Epithelial cell of prostate (primary cell): ENCODE data around the gene CCDC167.
"Not testable (repeated sequence)": the region's sequence is repeated elsewhere in the genome, so short reads cannot be mapped to it uniquely, and the experiment has no call there.

Experiments
- DNase-seq: peaks from one replicate; pipeline ENCODE4 v3.0.0-alpha.2; 2011; ENCODE audit warnings: low read depth, low spot score
- H3K27ac ChIP-seq: fragments of 450-650 bp; 2 replicates; pipeline ENCODE4 v1.5.1; 2017; ENCODE audit warnings: mild to moderate bottlenecking

CCDC167 gene

GRCh38 chr6:37478827-37479226 is 20.9 kb downstream of the CCDC167 start:
- H3K27ac ChIP-seq, result no peak overlapping the region
- DNase-seq, result no peak

- no peak for DNase-seq
- H3K27ac ChIP-seq, result no peak overlapping the region
Measured at GRCh38 chr6:37477656-37478435, 21.8 kb downstream of the CCDC167 start.

GRCh38 chr6:37477191-37477590 is 22.5 kb downstream of the CCDC167 start:
- no peak overlapping the region for H3K27ac ChIP-seq
- DNase-seq, result no peak

GRCh38 chr6:37474316-37474715 is 25.4 kb downstream of the CCDC167 start:
- no peak overlapping the region for H3K27ac ChIP-seq
- no peak for DNase-seq

GRCh38 chr6:37473364-37474095 is 26.2 kb downstream of the CCDC167 start:
- DNase-seq, result peak; percentile 46
- no peak overlapping the region for H3K27ac ChIP-seq

- no peak overlapping the region for H3K27ac ChIP-seq
Measured at GRCh38 chr6:37467718-37468117, 32.0 kb downstream of the CCDC167 start.

GRCh38 chr6:37463110-37463509 is 36.6 kb downstream of the CCDC167 start:
- DNase-seq, result no peak
- H3K27ac ChIP-seq, result no peak overlapping the region

More at GRCh38 chr6:37467718-37468117, 32.0 kb downstream of the CCDC167 start:
- DNase-seq, result no peak

GRCh38 chr6:37460805-37461204 is 38.9 kb downstream of the CCDC167 start:
- H3K27ac ChIP-seq, result no peak overlapping the region
- no peak for DNase-seq

- H3K27ac ChIP-seq, result no peak overlapping the region
- no peak for DNase-seq
Measured at GRCh38 chr6:37459981-37460800, 39.5 kb downstream of the CCDC167 start.

- H3K27ac ChIP-seq, result peak overlapping the region; percentile 67
- no peak for DNase-seq
Measured at GRCh38 chr6:37456816-37457560, 42.7 kb downstream of the CCDC167 start.

GRCh38 chr6:37456126-37456525 is 43.6 kb downstream of the CCDC167 start:
- DNase-seq, result no peak
- H3K27ac ChIP-seq, result peak overlapping the region; percentile 67

GRCh38 chr6:37454420-37455140 is 45.1 kb downstream of the CCDC167 start:
- no peak for DNase-seq
- H3K27ac ChIP-seq, result no peak overlapping the region

GRCh38 chr6:37452522-37452921 is 47.2 kb downstream of the CCDC167 start:
- no peak for DNase-seq
- H3K27ac ChIP-seq, result no peak overlapping the region

GRCh38 chr6:37451441-37452193 is 48.1 kb downstream of the CCDC167 start:
- H3K27ac ChIP-seq, result no peak overlapping the region
- no peak for DNase-seq

- no peak overlapping the region for H3K27ac ChIP-seq
- no peak for DNase-seq
Measured at GRCh38 chr6:37449984-37450383, 49.7 kb downstream of the CCDC167 start.

GRCh38 chr6:37443216-37443542 is 56.5 kb downstream of the CCDC167 start:
- not testable (repeated sequence) for DNase-seq, H3K27ac ChIP-seq

GRCh38 chr6:37442416-37443215 is 57.1 kb downstream of the CCDC167 start:
- H3K27ac ChIP-seq, result no peak overlapping the region
- no peak for DNase-seq

- H3K27ac ChIP-seq, result no peak overlapping the region
- DNase-seq, result no peak
Measured at GRCh38 chr6:37441651-37442050, 58.0 kb downstream of the CCDC167 start.
